Measurements from ENCODE around the gene SMARCAL1.

SMARCAL1 gene

GRCh38 chr2:216492597-216493333, 80.5 kb downstream of the SMARCAL1 start:
- Histone ChIP-seq H3K4me1 (ENCODE audit: insufficient read depth, poor library complexity, severe bottlenecking) (peaks cover 33% of the 10 kb centered on the region), H3K36me3 (ENCODE audit: low read depth) (no peaks in the 10 kb centered on the region), H3K27me3 (ENCODE audit: insufficient read depth, poor library complexity, severe bottlenecking) (no peaks in the 10 kb centered on the region), H3K9me3 (ENCODE audit: severe bottlenecking) (no peaks in the 10 kb centered on the region), H3K4me3 (ENCODE audit: severe bottlenecking) (no peak overlapping the region), H3K27ac (ENCODE audit: poor library complexity, severe bottlenecking) (peak overlapping the region; percentile 24)
- DNase-seq (ENCODE audit: low spot score) (no peak), ATAC-seq (ENCODE audit: low read depth) (peak; percentile 95)
- TF ChIP-seq CTCF (IDR thresholded peaks at IDR 0.05; ENCODE audit: poor library complexity, severe bottlenecking), result no peak

- no peaks in the 10 kb centered on the region for H3K9me3 ChIP-seq (ENCODE audit: severe bottlenecking)
- peaks cover 33% of the 10 kb centered on the region for H3K4me1 ChIP-seq (ENCODE audit: insufficient read depth, poor library complexity, severe bottlenecking)
- H3K27ac ChIP-seq (ENCODE audit: poor library complexity, severe bottlenecking), result peak overlapping the region; percentile 24
- no peaks in the 10 kb centered on the region for H3K36me3 ChIP-seq (ENCODE audit: low read depth)
- no peak for DNase-seq (ENCODE audit: low spot score)
- ATAC-seq (ENCODE audit: low read depth), result no peak
- TF ChIP-seq CTCF (IDR thresholded peaks at IDR 0.05; ENCODE audit: poor library complexity, severe bottlenecking), result no peak
- H3K27me3 ChIP-seq (ENCODE audit: insufficient read depth, poor library complexity, severe bottlenecking), result no peaks in the 10 kb centered on the region
- no peak overlapping the region for H3K4me3 ChIP-seq (ENCODE audit: severe bottlenecking)
Observed at GRCh38 chr2:216493334-216493685, 81.0 kb downstream of the SMARCAL1 start.

- Histone ChIP-seq H3K9me3 (ENCODE audit: severe bottlenecking) (no peaks in the 10 kb centered on the region), H3K4me1 (ENCODE audit: insufficient read depth, poor library complexity, severe bottlenecking) (peaks cover 35% of the 10 kb centered on the region), H3K27ac (ENCODE audit: poor library complexity, severe bottlenecking) (peak overlapping the region; percentile 23), H3K36me3 (ENCODE audit: low read depth) (peaks cover 18% of the 10 kb centered on the region), H3K27me3 (ENCODE audit: insufficient read depth, poor library complexity, severe bottlenecking) (no peaks in the 10 kb centered on the region), H3K4me3 (ENCODE audit: severe bottlenecking) (no peak overlapping the region)
- DNase-seq (ENCODE audit: low spot score) (no peak), ATAC-seq (ENCODE audit: low read depth) (no peak)
- TF ChIP-seq CTCF (IDR thresholded peaks at IDR 0.05; ENCODE audit: poor library complexity, severe bottlenecking), result no peak
Observed at GRCh38 chr2:216495656-216496055, 83.4 kb downstream of the SMARCAL1 start.

GRCh38 chr2:216497382-216498069, 85.2 kb downstream of the SMARCAL1 start:
- TF ChIP-seq CTCF (IDR thresholded peaks at IDR 0.05; ENCODE audit: poor library complexity, severe bottlenecking), result no peak
- no peaks in the 10 kb centered on the region for H3K27me3 ChIP-seq (ENCODE audit: insufficient read depth, poor library complexity, severe bottlenecking)
- no peaks in the 10 kb centered on the region for H3K9me3 ChIP-seq (ENCODE audit: severe bottlenecking)
- peaks cover 34% of the 10 kb centered on the region for H3K4me1 ChIP-seq (ENCODE audit: insufficient read depth, poor library complexity, severe bottlenecking)
- H3K4me3 ChIP-seq (ENCODE audit: severe bottlenecking), result peak overlapping the region; percentile 65
- ATAC-seq (ENCODE audit: low read depth), result no peak
- H3K27ac ChIP-seq (ENCODE audit: poor library complexity, severe bottlenecking), result peak overlapping the region; percentile 82
- no peak for DNase-seq (ENCODE audit: low spot score)
- H3K36me3 ChIP-seq (ENCODE audit: low read depth), result peaks cover 36% of the 10 kb centered on the region

- no peak for DNase-seq (ENCODE audit: low spot score)
- Histone ChIP-seq H3K4me3 (ENCODE audit: severe bottlenecking) (peak overlapping the region; percentile 65), H3K9me3 (ENCODE audit: severe bottlenecking) (no peaks in the 10 kb centered on the region), H3K27me3 (ENCODE audit: insufficient read depth, poor library complexity, severe bottlenecking) (no peaks in the 10 kb centered on the region), H3K4me1 (ENCODE audit: insufficient read depth, poor library complexity, severe bottlenecking) (peaks cover 29% of the 10 kb centered on the region), H3K36me3 (ENCODE audit: low read depth) (peaks cover 41% of the 10 kb centered on the region), H3K27ac (ENCODE audit: poor library complexity, severe bottlenecking) (peak overlapping the region; percentile 82)
- no peak for TF ChIP-seq CTCF (IDR thresholded peaks at IDR 0.05; ENCODE audit: poor library complexity, severe bottlenecking)
- no peak for ATAC-seq (ENCODE audit: low read depth)
Observed at GRCh38 chr2:216498070-216498378, 85.7 kb downstream of the SMARCAL1 start.
